IPS-15b (cell line): ENCODE results near the gene PDE11A.

Experiments used
- H3K27me3 ChIP-seq: one replicate; pipeline ENCODE4 v1.6.1; 2013; ENCODE audit warnings: low read length; ENCODE audit not compliant: control insufficient read depth, insufficient read depth
- H3K36me3 ChIP-seq: one replicate; pipeline ENCODE4 v1.6.1; 2013; ENCODE audit warnings: low read length; ENCODE audit not compliant: control insufficient read depth, insufficient read depth
- H3K4me1 ChIP-seq: one replicate; pipeline ENCODE4 v1.6.1; 2013; ENCODE audit warnings: mild to moderate bottlenecking, low read length; ENCODE audit not compliant: control insufficient read depth, insufficient read depth
- H3K4me3 ChIP-seq: one replicate; pipeline ENCODE4 v1.5.1; 2013; ENCODE audit warnings: low read depth, low read length
- H3K9ac ChIP-seq: one replicate; pipeline ENCODE4 v1.6.1; 2013; ENCODE audit warnings: low read depth, mild to moderate bottlenecking, low read length
- H3K9me3 ChIP-seq: one replicate; pipeline ENCODE4 v1.6.1; 2013; ENCODE audit warnings: mild to moderate bottlenecking, low read length; ENCODE audit not compliant: control insufficient read depth, insufficient read depth

The PDE11A gene

GRCh38 chr2:177675825-177676224 lies 396.8 kb downstream of the PDE11A start:
- H3K9ac ChIP-seq = no peak overlapping the region
- no peaks in the 10 kb centered on the region for H3K9me3 ChIP-seq
- H3K36me3 ChIP-seq = no peaks in the 10 kb centered on the region
- peaks cover 11% of the 10 kb centered on the region for H3K4me1 ChIP-seq
- no peak overlapping the region for H3K4me3 ChIP-seq
- H3K27me3 ChIP-seq = peaks cover 25% of the 10 kb centered on the region

GRCh38 chr2:177675350-177675821 lies 397.2 kb downstream of the PDE11A start:
- H3K27me3 ChIP-seq = peaks cover 25% of the 10 kb centered on the region
- H3K9me3 ChIP-seq = no peaks in the 10 kb centered on the region
- H3K4me1 ChIP-seq = peaks cover 14% of the 10 kb centered on the region
- no peak overlapping the region for H3K9ac ChIP-seq
- no peaks in the 10 kb centered on the region for H3K36me3 ChIP-seq
- H3K4me3 ChIP-seq = no peak overlapping the region

GRCh38 chr2:177673602-177674595 lies 398.7 kb downstream of the PDE11A start:
- H3K9me3 ChIP-seq = no peaks in the 10 kb centered on the region
- no peaks in the 10 kb centered on the region for H3K36me3 ChIP-seq
- no peak overlapping the region for H3K4me3 ChIP-seq
- H3K27me3 ChIP-seq = peaks cover 38% of the 10 kb centered on the region
- H3K9ac ChIP-seq = no peak overlapping the region
- peaks cover 16% of the 10 kb centered on the region for H3K4me1 ChIP-seq

- Histone ChIP-seq H3K9me3 (no peaks in the 10 kb centered on the region), H3K36me3 (no peaks in the 10 kb centered on the region), H3K9ac (no peak overlapping the region), H3K4me1 (peaks cover 16% of the 10 kb centered on the region), H3K27me3 (peaks cover 51% of the 10 kb centered on the region), H3K4me3 (no peak overlapping the region)
These were observed 400.9 kb downstream of the PDE11A start for GRCh38 chr2:177671662-177672061.

GRCh38 chr2:177670791-177671535 lies 401.6 kb downstream of the PDE11A start:
- Histone ChIP-seq H3K9me3 (no peaks in the 10 kb centered on the region), H3K4me3 (no peak overlapping the region), H3K27me3 (peaks cover 51% of the 10 kb centered on the region), H3K9ac (no peak overlapping the region), H3K4me1 (peaks cover 16% of the 10 kb centered on the region), H3K36me3 (no peaks in the 10 kb centered on the region)

- Histone ChIP-seq H3K36me3 (no peaks in the 10 kb centered on the region), H3K27me3 (peaks cover 53% of the 10 kb centered on the region), H3K4me3 (no peak overlapping the region), H3K9ac (no peak overlapping the region), H3K4me1 (peaks cover 16% of the 10 kb centered on the region), H3K9me3 (no peaks in the 10 kb centered on the region)
These were observed 402.8 kb downstream of the PDE11A start for GRCh38 chr2:177669625-177670330.

GRCh38 chr2:177669201-177669600 lies 403.4 kb downstream of the PDE11A start:
- H3K9ac ChIP-seq = no peak overlapping the region
- peaks cover 16% of the 10 kb centered on the region for H3K4me1 ChIP-seq

GRCh38 chr2:177668617-177669016 lies 404.0 kb downstream of the PDE11A start:
- H3K4me3 ChIP-seq = no peak overlapping the region
- H3K9ac ChIP-seq = no peak overlapping the region
- no peaks in the 10 kb centered on the region for H3K36me3 ChIP-seq
- no peaks in the 10 kb centered on the region for H3K9me3 ChIP-seq
- peaks cover 51% of the 10 kb centered on the region for H3K27me3 ChIP-seq
- H3K4me1 ChIP-seq = peaks cover 16% of the 10 kb centered on the region

More at GRCh38 chr2:177669201-177669600, 403.4 kb downstream of the PDE11A start:
- Histone ChIP-seq H3K4me3 (no peak overlapping the region), H3K9me3 (no peaks in the 10 kb centered on the region), H3K36me3 (no peaks in the 10 kb centered on the region), H3K27me3 (peaks cover 56% of the 10 kb centered on the region)

- peaks cover 16% of the 10 kb centered on the region for H3K4me1 ChIP-seq
- H3K36me3 ChIP-seq = no peaks in the 10 kb centered on the region
- H3K9me3 ChIP-seq = no peaks in the 10 kb centered on the region
- peaks cover 46% of the 10 kb centered on the region for H3K27me3 ChIP-seq
- H3K9ac ChIP-seq = no peak overlapping the region
- H3K4me3 ChIP-seq = no peak overlapping the region
These were observed 405.0 kb downstream of the PDE11A start for GRCh38 chr2:177667626-177668025.

GRCh38 chr2:177666408-177666807 lies 406.2 kb downstream of the PDE11A start:
- no peaks in the 10 kb centered on the region for H3K9me3 ChIP-seq
- H3K9ac ChIP-seq = no peak overlapping the region
- no peak overlapping the region for H3K4me3 ChIP-seq
- H3K4me1 ChIP-seq = peaks cover 9% of the 10 kb centered on the region
- peaks cover 47% of the 10 kb centered on the region for H3K27me3 ChIP-seq
- H3K36me3 ChIP-seq = no peaks in the 10 kb centered on the region

GRCh38 chr2:177665948-177666347 lies 406.6 kb downstream of the PDE11A start:
- H3K27me3 ChIP-seq = peaks cover 51% of the 10 kb centered on the region
- H3K36me3 ChIP-seq = no peaks in the 10 kb centered on the region
- H3K9me3 ChIP-seq = no peaks in the 10 kb centered on the region
- peaks cover 5% of the 10 kb centered on the region for H3K4me1 ChIP-seq
- no peak overlapping the region for H3K4me3 ChIP-seq
- no peak overlapping the region for H3K9ac ChIP-seq
